MV-4-11 (cell line): ENCODE data around the gene RUBCNL.
A peak's percentile ranks its signal among the peaks of the same experiment; 100 is the strongest.
"Not testable (repeated sequence)": the region's sequence is repeated elsewhere in the genome, so short reads cannot be mapped to it uniquely, and the experiment has no call there.

Experiments
- DNase-seq: peaks from one replicate; lab custom pipeline; 2025; lab: John Stamatoyannopoulos, UW

The RUBCNL gene, protein sequence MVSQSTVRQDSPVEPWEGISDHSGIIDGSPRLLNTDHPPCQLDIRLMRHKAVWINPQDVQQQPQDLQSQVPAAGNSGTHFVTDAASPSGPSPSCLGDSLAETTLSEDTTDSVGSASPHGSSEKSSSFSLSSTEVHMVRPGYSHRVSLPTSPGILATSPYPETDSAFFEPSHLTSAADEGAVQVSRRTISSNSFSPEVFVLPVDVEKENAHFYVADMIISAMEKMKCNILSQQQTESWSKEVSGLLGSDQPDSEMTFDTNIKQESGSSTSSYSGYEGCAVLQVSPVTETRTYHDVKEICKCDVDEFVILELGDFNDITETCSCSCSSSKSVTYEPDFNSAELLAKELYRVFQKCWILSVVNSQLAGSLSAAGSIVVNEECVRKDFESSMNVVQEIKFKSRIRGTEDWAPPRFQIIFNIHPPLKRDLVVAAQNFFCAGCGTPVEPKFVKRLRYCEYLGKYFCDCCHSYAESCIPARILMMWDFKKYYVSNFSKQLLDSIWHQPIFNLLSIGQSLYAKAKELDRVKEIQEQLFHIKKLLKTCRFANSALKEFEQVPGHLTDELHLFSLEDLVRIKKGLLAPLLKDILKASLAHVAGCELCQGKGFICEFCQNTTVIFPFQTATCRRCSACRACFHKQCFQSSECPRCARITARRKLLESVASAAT

DNA sequence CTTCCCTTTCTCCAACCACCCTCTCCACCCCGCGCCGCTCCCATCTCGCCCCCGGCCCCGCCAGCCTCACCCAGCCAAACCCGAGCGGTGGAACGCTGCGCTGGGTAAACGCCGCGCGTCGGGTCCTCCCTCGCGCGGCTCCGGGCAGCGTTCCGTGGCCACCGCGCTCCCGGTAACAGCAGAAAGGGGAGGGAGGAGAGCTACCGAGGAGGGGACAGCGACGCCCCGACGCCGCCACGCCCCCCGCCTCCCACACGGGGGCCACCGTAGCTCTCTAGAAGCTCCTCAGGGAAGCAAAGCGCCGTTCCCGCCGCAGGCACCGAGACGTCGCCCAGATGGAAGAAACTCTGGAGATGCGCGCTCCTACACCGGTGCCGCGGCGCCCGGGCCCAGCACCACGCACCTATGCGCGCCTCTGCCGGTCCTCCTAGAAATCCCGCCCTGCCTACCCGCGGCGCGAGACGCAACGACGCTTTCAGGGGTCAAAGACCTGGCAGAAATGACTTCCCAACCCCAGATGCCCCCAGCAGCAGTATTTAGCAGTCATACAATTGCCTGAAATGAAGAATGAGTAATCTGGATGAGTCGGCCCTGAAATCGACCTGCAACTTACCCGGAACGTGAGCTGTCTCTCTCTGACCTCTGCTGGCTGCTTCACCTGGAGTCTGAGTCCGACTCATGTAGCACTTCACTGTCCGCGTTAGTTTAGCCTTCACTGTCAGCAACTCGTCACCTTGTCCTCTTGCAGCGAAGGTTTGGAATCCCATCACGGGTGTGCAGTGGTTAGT is at the start of gene RUBCNL:
RUBCNL (minus strand) TSS at position 189 of the 788 bp plus-strand sequence. CDS start 14,777 bp downstream, outside the sequence.
- DNase-seq, result no peak

DNA sequence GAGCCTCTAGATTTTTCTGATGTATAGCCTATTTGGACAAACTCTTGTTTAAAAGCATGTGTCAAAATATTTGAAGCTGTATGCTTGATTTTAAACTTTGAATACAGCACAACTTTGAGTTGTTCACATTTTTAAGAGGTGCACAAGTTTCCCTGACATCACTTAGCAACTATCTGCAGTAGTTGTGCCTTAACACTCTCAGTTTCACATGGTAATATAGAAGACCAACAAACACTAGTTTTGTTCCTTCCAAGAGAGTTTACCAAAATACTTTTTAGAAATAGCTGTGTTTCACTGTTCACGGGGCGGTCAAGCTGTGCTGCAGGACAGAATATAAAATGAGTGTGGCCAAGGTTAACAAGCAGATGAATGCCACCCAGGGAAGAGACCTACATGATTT is 42.5 kb upstream of the RUBCNL start:
- not testable (repeated sequence) for DNase-seq

DNA sequence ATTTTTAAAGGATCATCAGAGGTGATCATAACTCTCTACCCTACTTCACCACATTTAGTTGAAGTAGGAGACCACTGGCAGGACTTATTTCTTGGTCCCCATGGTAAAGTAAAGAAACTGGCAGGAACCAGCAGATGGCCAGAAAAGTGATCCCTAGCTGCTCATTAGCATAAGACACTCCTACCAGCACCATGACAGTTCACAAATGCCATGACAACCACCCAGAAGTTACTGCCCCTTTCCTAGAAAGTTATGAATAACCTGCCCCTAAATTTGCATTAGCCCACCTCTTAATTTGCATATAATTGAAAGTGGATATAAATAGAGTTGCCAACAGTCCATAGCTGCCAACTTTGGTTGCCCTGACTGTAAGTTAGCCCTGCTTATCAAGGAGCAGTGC is 18.4 kb upstream of the RUBCNL start:
- peak; percentile 72 for DNase-seq

DNA sequence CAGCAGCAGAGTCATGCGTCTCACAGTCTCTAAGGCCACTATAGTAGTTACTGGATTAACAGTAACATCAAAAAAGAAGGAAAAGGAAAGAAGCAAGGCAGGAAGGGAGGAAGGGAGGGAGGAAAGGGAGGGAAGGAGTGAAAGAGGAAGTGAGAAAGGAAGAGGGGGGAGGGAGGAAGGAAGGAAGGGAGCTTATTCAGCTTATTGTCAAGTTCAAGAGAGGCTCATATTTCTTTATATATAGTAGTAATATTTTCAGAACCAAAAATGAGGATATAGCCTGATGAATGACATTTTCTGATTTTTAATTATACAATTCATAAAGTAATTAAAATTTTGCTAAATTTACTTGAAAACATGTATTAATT is 17.7 kb upstream of the RUBCNL start:
- DNase-seq, result peak; percentile 76

DNA sequence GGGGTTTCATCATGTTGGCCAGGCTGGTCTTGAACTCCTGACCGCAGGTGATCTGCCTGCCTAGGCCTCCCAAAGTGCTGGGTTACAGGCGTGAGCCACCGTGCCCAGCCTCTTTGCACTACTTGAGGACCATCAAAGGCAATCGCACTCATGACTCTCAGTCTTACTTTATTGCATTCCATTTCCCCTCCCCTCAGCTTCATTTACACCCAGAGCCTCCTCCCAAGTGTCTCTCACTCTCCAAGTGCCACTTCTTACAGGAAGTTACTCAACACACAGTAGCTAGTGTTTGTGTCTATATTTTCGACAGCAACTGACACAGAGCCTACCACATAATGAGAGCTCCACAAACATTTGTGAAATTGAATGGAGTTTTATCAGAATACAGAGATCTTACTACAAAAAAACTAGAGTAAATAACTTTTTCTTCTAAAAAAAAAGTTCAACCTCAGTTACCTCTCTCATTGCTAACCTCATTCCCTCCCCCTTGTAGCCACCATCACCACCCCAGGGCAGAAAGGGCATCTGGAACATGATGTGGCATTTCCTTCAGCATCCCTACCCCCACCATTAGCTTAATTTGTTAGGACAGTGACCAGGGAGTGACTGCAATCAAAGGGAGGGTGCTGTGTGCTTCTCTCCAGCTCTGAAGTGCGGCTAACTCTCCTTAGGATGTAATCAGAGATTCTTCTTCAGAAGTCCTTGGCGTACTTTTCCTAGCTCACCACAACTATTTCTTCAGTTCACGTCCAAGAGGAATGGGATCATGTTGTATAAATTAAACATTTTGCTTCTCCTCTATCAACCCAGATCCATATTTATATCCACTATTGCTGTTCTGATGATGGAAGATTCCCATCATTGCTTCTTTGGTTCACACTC is 17.0 kb upstream of the RUBCNL start:
- peak; percentile 91 for DNase-seq

DNA sequence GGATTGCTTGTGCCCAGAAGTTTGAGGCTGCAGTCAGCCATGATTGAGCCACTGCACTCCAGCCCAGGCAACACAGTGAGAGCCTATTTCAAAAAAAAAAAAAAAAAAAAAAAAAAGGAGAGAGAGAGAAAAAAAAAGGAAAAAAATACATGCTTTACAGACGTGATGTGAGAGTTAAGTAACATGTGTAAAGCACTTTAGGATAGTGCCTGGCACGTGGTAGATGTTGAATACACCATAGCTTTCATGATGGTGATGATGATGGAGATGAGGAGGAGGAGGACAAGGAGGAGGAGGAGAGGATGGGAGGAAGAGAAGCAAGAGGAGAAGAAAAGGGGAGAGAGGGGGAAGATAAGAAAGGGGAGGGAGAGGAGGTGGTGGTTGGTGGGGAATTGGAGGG is 15.1 kb upstream of the RUBCNL start:
- no peak for DNase-seq

DNA sequence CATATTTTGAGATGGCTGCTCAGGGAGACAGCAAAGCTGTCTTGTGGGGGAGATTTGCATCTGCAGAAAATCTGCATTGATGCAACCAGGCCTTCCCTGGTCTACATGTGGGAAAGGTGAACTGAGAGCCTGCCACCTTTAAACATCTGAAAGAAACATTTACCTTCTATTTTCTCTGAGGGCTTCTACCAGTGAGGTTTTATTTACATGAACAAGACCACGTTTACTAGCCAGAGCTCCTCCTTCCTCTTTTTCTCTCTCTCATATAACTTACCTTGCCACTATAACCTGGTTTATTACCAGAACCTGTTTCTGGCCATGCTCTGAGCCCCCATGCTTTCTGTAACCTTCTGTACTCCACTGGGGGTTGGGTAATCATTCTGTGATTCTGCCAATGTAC is 14.4 kb upstream of the RUBCNL start:
- DNase-seq, result no peak

DNA sequence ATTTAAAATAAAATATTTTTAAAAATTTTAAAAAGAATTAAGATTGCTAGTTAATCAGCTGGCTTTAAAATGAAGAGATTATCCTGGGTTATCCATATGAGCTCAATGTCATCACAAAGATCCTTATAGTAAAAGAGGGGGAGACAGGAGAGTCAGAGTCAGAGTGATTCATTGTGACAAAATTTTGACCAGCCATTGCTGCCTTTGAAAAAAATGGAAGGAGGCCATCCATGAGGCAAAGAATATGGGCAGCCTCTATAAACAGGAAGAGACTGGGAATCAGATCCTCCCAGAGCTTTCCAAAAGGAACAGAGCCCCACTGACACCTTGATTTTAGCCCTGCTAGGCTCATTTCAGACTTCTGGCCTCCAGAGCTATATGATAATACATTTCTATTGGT is 9.3 kb upstream of the RUBCNL start:
- DNase-seq, result no peak

DNA sequence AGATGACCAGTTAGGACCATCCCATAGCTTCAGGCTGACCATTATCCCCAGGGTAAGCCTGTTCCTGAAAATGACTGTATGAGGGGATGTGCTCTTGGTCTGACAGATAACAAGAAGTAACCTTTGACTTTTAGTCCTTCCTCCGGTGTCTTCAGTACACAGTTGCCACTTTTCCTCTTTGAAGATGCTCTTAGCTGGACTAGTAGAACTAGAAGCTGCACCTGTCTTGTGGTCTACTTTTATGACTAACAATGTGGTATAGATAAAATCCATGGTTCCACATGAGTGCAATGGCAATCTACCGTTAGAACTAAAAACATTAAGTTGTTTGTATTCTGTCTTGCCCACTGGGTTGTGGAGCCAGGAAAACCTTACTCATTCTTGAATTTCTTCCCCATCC is 5.9 kb upstream of the RUBCNL start:
- DNase-seq, result no peak

DNA sequence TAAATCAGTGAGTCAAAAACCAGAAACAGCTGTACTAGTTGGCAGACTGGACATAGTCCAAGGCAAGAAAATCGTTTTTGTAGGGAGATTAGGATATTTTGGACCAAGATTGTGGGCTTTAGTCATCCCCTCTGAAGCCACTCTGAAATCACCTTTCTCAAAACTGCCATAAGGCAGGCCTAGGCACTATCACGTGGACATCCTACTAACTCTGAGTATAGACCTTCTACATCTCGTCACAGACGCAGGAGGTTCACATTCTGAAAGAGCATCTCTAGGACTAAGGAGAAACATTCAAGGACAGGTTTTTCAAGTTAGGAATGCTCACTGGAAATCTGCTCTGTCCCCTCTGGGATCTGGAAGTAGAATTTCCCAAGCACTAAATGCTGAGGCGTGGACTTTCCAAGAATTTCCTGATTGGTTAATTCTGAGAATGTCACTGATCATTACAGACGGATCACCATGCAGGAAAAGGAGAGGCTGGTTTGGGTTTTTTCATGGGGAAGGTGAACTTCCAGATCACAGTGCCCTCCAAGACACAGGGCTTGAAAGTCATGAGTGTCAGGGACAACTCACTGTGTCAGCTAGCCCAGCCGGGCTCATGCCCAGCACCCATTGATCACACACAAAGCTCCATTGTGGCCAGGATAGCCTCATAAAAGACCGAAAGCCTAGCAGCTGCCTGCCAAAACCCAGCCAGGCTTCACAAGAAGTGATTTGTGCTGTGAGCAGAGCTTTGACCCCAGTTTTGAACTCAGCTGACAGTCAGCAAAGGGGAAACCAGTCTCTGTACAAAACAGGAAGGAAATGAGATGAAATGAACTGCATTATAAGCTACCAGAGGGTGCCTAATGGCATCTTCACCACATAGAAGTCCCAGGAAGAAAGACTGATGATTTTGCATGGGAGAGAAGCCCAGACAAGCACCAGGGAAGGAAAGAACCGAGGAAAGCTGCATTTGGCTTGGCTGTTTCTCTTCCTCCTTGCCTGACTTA is 2.7 kb upstream of the RUBCNL start:
- peak; percentile 93 for DNase-seq

DNA sequence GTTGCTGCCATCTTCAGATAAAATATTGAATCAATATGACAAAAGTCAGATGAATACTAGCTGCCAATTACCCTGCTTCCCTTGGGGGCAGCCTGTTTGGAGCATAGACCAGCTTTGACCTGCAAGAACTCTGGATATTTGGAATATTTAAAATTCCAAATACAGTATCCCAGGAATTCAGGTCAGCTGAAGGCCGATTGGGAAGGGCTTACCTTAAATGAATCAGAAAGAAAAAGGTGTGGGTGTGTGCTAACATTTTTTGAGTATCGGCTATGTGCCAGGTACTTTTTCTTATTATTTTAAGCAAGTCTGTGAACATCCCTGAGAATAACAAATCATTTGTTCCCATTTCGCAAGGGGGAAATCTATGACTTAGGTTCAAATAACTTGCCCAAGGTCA is 1.8 kb upstream of the RUBCNL start:
- no peak for DNase-seq

DNA sequence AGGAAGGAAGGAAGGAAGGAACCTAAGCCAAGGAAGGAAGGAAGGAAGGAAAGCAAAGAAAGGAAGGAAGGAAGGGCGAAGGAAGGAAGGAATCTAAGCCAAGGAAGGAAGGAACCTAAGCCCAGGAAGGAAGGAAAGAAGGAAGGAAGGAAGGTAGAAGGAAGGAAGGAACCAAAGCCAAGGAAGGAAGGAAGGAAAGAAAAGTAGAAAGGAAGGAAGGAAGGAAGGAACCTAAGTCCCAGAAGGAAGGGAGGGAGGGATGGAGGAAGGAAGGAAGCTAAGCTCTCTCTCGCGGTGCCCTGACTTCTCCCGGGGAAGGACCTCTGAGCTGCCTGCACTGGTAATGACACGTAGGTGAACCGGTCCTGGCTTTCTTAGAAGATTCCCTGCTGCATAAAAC is 1.3 kb upstream of the RUBCNL start:
- DNase-seq, result no peak

DNA sequence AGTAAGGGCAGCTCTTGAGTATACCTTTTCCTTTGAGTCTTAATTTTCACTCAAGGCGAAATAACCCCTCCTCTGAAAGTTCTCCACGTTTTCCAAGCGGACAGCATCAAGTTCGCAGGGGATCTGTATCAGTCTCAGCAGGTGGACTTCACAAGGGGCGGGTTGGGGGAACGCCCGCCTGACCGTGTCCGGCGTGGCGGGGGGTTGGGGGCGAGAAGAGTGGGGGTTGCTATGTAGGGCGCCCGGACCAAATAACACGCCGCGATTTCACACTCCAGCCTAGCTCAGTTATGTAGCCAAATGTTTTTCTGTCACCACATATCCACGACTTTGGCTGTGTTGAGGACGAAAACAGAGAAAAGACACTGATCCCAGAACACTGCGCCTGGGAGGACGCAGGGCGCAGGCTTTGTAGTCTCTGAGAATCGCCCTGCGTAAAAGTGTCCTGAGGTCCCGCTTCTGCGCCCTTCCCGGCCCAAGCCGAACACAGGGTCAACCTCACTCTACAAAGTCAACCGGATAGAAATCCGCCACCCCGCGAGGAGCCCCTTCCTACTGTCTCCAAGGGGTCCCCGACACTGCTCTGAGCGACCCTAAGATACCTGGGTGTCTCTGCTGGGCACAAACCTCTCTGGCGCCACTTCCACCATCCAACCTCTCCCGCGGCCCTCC is 524 bp downstream of the RUBCNL start:
- DNase-seq, result no peak

DNA sequence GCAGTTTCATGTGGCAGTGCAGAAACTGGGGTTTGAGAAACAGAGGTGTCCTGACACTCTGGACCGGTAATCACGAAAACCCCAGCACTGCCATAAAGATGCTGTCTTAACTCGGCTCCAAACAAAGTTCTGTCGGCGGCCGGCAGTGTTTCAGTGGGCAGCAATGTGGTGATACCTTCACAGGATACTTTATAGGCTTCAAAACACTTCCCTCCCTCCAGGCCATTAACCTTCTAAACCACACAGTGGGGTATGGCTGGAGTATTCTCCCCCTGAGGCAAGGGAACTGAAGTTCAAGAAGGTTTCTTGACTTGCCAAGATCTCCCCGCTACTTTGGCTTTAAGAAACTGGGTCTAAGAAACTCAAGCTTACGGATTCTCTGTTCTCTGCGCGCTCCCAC is 1.1 kb downstream of the RUBCNL start:
- DNase-seq, result no peak

DNA sequence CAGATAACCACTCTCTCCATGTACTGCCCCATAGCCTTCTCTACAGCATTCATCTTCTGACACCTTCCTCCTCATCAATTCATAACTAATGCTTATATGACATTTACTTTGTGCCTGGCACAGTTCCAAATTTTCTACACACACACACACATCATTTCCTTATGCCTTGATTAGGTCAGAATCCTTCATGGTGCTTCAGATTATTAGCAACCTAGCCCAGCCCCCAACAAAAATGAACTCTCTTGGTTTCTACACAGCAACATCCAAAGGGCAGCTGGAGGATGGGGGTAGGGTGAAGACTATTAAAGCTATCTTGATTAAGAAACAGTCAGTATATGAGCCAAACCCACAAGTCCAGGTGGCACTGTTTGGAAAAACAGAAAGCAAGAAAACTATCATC is 3.7 kb downstream of the RUBCNL start:
- no peak for DNase-seq

DNA sequence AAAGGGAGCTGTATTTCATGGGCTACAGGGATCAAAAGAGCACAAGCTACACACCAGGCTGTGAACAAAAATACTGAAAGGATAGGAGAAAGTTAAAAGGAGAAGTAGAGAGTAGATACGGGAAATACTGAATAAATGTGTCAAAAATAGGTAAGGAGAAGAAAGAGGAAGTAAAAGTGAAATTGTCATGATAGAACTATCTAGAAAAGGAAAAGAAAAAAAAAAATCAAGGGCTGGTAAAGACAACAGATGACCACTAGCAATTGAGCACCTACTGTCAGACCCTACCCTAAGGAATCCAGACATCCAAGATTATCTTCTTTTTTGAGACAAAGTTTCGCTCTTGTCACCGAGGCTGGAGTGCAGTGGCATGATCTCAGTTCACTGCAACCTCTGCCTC is 4.8 kb downstream of the RUBCNL start:
- DNase-seq, result peak; percentile 87

DNA sequence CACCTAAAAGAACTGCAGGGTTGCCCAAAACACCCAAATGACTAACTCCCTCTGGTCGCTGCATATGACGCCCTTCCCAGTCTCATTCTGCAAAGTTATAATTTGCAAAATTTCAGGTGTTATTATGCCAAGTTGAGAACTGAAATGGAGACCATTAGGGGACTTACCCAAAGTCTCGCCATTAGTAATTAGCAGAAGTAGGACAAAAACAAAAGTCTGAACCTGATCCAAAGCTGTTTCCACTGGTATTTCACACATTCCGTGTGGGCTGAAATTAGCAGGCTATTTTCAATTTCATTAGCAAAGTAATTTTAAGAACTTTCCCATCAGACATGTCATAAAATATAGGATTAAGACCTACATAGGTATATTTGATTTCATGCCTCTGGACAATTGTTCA is 6.8 kb downstream of the RUBCNL start:
- DNase-seq, result no peak

DNA sequence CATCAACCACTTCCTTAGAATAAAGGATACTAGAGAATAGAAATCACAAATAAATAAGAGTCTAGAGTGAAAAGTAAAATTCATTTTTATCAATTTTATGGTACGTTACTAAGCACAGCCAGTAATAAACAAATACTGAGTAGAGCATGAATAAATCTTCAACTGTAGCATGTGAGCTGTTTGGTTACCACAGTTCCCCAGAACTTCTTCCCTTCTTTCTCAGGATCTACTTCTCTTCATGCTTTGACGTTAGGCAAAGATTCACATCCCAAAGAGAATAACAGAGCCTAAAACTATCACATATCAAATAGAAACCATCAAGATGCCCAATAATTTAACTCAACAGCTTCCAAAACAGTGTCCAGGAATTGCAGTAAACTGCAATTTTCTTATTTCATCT is 7.4 kb downstream of the RUBCNL start:
- no peak for DNase-seq

DNA sequence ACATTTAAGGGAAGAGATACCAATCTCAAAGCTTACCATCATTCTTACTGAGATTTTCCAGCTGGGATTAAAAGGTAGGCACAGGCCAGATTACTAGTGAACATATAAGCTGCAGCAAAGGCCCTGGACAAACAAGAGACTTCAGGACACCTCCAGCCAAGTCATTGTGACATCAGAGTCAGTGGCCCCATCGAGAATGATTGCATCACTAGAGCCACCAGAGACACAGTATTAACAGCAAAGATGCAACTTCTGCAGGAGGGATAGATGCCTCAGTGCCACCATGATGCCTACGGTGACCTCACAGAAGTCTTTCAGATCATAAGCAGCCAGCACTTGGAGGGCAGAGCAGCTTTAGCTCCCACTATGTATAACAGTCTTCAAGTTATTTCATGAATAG is 8.6 kb downstream of the RUBCNL start:
- peak; percentile 48 for DNase-seq

DNA sequence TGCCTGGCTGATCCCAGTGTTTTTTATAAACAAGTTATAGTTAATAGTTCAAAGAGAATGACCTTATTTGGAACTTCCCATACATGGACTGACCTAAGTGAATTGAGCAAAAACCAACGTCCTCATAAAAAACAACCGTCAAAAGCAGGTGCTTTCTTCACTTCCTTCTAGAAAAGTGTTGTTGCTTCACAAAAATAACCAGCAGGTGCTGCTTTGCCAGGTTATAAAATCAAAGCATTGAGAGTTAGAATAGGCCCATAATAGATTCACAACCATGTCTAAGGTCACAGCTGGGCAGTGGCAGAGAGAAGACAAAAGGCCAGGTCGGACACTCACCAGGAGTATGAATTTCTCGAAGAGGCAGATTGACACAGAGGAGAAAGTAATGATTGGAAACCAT is 9.5 kb downstream of the RUBCNL start:
- peak; percentile 11 for DNase-seq
